Activated CD4-positive, alpha-beta memory T cell treated with anti-CD3 and anti-CD28 coated beads, Interleukin-2, amount 10 ng/mL, durations not matched to agents 7 days and 5 days (primary cell): Measurements from ENCODE around the gene TIAL1. TPM values are rescaled to one million over a fixed set of nuclear protein-coding genes. Genes with fewer than 3 reads are reported as not detected.

Source experiments
- CTCF ChIA-PET: fragments of 350-600 bp; sonication (Branson Sonifier 250); formaldehyde crosslinking; loops from one replicate; lab custom pipeline; 2021; ENCODE audit warnings: antibody characterized with exemption, inconsistent platforms; lab: Charles Lee
- POLR2A ChIA-PET: fragments of 350-600 bp; sonication (Branson Sonifier 250); formaldehyde crosslinking; loops from one replicate; lab custom pipeline; 2021; ENCODE audit warnings: antibody characterized with exemption; lab: Charles Lee
- DNase-seq: peaks from one replicate; pipeline ENCODE4 v3.0.0-alpha.2; 2020
- H3K27ac Mint-ChIP-seq: one replicate; pipeline ENCODE4 v1.8.0; 2021; ENCODE audit warnings: mild to moderate bottlenecking, mixed read lengths
- H3K27me3 Mint-ChIP-seq: one replicate; pipeline ENCODE4 v1.8.0; 2021; ENCODE audit warnings: mixed read lengths
- H3K36me3 Mint-ChIP-seq: one replicate; pipeline ENCODE4 v1.8.0; 2021; ENCODE audit warnings: low read depth, mixed read lengths
- H3K4me1 Mint-ChIP-seq: one replicate; pipeline ENCODE4 v1.8.0; 2021; ENCODE audit warnings: mixed read lengths
- H3K4me3 Mint-ChIP-seq: one replicate; pipeline ENCODE4 v1.8.0; 2021; ENCODE audit warnings: mild to moderate bottlenecking, mixed read lengths
- H3K9me3 Mint-ChIP-seq: one replicate; pipeline ENCODE4 v1.8.0; 2021; ENCODE audit warnings: mixed read lengths
- total RNA-seq, 2 experiments: library from RNA; stranded (reverse); gene quantifications; one replicate each; pipeline ENCODE4 v1.2.3, GENCODE V29; 2021

TIAL1 gene, protein sequence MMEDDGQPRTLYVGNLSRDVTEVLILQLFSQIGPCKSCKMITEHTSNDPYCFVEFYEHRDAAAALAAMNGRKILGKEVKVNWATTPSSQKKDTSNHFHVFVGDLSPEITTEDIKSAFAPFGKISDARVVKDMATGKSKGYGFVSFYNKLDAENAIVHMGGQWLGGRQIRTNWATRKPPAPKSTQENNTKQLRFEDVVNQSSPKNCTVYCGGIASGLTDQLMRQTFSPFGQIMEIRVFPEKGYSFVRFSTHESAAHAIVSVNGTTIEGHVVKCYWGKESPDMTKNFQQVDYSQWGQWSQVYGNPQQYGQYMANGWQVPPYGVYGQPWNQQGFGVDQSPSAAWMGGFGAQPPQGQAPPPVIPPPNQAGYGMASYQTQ
- 100 to 1,000 TPM; 168 to 170 TPM for total RNA-seq

- Mint-ChIP-seq H3K36me3 (peaks cover 27% of the 10 kb centered on the region), H3K4me3 (peak within 1 kb of the TSS; percentile 92), H3K9me3 (no peaks in the 10 kb centered on the region), H3K27ac (peak within 1 kb of the TSS; percentile 97), H3K4me1 (peaks cover 45% of the 10 kb centered on the region), H3K27me3 (no peaks in the 10 kb centered on the region)
- ChIA-PET CTCF (interaction anchor here (0.9 to 1.4 kb wide), 2 partner anchors 54 to 107 kb away, joined by 3 read pairs; no protein-coding TSS in a partner anchor), POLR2A (interaction anchor here (0.6 to 5.2 kb wide), 12 partner anchors 10 to 390 kb away, joined by 3 to 36 read pairs (median 4); partner anchors contain the start of genes BAG3, GRK5, INPP5F and MCMBP)
- DNase-seq = peak; percentile 96
Observed at GRCh38 chr10:119596537-119597404, at the start of gene TIAL1. TSS of gene TIAL1 (minus strand) at chr10:119596964. CDS start at chr10:119596465, 499 bp downstream.

DNA sequence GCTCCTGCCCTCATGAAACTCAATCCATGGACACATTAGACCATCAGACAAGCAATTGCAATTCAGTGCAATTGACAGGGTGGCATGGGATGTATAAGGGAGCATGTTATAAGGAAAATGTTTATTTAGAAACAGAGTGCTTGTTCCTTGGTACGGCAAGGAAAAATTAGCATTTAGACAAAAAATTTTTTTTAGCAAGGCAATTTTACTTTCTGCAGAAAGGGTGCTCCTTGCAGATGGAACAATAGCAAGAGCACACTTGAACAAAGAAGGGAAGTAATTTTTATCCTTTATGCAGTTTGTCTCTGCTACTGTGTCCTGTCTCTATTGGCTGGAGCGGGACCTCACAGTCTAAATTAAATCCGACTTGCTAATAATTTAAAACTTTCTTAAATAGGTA lies 48.2 kb upstream of the TIAL1 start:
- H3K9me3 Mint-ChIP-seq = peaks cover 4% of the 10 kb centered on the region
- ChIA-PET CTCF (interaction anchor here (1.3 kb wide), 1 partner anchor 41 kb away, joined by 3 read pairs; no protein-coding TSS in a partner anchor), POLR2A (interaction anchor here (0.9 to 1.3 kb wide), 2 partner anchors 19 to 102 kb away, joined by 3 read pairs; partner anchors contain the start of gene RGS10)
- DNase-seq = no peak
- no peak overlapping the region for H3K4me3 Mint-ChIP-seq
- no peaks in the 10 kb centered on the region for H3K36me3 Mint-ChIP-seq
- H3K27ac Mint-ChIP-seq = no peak overlapping the region
- H3K4me1 Mint-ChIP-seq = peaks cover 21% of the 10 kb centered on the region
- H3K27me3 Mint-ChIP-seq = peaks cover 16% of the 10 kb centered on the region

GRCh38 chr10:119644205-119644814 lies 47.5 kb upstream of the TIAL1 start:
- no peak overlapping the region for H3K27ac Mint-ChIP-seq
- peaks cover 17% of the 10 kb centered on the region for H3K27me3 Mint-ChIP-seq
- peaks cover 4% of the 10 kb centered on the region for H3K9me3 Mint-ChIP-seq
- no peak for DNase-seq
- H3K36me3 Mint-ChIP-seq = no peaks in the 10 kb centered on the region
- CTCF ChIA-PET = interaction anchor here (1.2 kb wide), 1 partner anchor 42 kb away, joined by 3 read pairs; no protein-coding TSS in a partner anchor
- POLR2A ChIA-PET = interaction anchor here (0.9 to 1.3 kb wide), 2 partner anchors 19 to 101 kb away, joined by 3 read pairs; partner anchors contain the start of gene RGS10
- peaks cover 19% of the 10 kb centered on the region for H3K4me1 Mint-ChIP-seq
- H3K4me3 Mint-ChIP-seq = no peak overlapping the region

DNA sequence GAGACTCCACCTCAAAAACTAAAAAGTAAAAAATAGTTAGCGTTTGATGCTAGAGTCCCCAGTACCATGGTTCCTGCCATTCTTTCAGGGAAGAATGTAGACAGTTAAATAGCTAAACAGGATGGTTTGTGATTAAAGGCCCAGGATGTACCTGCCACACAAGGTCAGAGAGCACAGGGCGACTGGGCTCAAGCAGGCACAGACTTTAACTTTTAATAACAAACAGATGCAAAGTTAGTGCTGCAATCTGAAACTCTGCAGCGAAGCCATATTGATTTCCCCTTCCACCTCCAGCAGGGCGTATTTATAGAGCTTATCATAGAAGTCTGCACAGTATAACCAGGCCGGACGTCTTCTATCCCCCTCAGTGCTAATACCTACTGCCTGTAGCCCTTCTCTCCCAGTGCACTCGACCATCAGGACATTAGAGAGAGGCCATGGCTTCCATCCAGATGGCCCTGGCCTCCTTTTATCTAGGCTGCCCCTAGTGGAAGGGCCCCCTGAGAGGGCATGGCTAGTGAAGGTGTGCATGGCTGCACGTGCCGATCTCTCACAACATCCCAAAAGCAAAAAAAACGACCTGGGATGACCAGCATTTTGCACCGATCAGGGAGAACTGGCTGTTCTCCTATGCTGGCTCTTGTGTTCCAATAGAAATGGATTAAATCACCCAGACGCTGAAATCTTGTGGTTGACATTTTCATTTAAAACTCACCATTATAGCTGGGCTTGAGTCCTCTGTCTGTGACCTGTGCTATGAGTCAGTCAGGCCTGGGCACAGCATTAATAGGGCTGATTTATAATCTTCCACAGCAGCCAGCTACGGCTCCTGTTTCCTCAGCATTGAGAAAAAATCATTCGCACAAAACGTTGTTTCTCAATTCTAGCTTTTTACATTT lies 46.8 kb upstream of the TIAL1 start:
- no peak overlapping the region for H3K27ac Mint-ChIP-seq
- CTCF ChIA-PET = interaction anchor here (1.2 kb wide), 1 partner anchor 43 kb away, joined by 3 read pairs; no protein-coding TSS in a partner anchor

DNA sequence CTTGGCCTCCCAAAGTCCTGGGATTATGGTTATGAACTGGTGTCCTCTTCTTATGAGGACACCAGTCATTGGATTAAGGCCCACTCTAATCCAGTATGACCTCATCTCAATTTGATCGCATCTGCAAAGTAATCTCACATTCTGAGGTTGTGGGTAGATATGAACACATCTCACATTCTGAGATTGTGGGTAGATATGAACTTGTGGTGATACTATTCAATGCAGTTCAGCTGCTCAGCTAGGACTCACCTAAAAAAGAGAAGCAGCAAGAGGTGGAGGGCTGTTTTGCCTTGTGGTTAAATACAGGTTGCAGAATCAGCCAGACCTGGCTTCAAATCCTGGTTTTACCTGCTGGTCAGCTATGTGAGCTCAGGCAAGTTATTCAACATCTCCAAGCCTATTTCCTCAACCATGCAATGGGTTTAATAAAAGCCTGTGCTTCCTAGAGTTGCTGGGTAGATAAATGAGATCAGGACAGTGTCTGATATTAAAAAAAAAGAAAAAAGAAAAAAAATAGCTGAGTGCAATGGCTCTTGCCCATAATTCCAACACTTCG lies 45.9 kb upstream of the TIAL1 start:
- peak; percentile 35 for DNase-seq
- Mint-ChIP-seq H3K4me3 (no peak overlapping the region), H3K27ac (no peak overlapping the region), H3K27me3 (peaks cover 17% of the 10 kb centered on the region), H3K9me3 (peaks cover 4% of the 10 kb centered on the region), H3K36me3 (no peaks in the 10 kb centered on the region), H3K4me1 (peaks cover 19% of the 10 kb centered on the region)
- POLR2A ChIA-PET = interaction anchor here (0.7 to 1.8 kb wide), 8 partner anchors 8 to 229 kb away, joined by 3 to 14 read pairs (median 4); partner anchors contain the start of genes BAG3, MCMBP and RGS10
- CTCF ChIA-PET = no interaction called here

More for the DNA sequence above, 46.8 kb upstream of the TIAL1 start:
- no peaks in the 10 kb centered on the region for H3K36me3 Mint-ChIP-seq
- H3K27me3 Mint-ChIP-seq = peaks cover 17% of the 10 kb centered on the region
- peaks cover 19% of the 10 kb centered on the region for H3K4me1 Mint-ChIP-seq
- no peak for DNase-seq
- peaks cover 4% of the 10 kb centered on the region for H3K9me3 Mint-ChIP-seq
- POLR2A ChIA-PET = interaction anchor here (1.1 to 1.8 kb wide), 8 partner anchors 8 to 229 kb away, joined by 3 to 14 read pairs (median 4); partner anchors contain the start of genes BAG3, MCMBP and RGS10
- H3K4me3 Mint-ChIP-seq = no peak overlapping the region

DNA sequence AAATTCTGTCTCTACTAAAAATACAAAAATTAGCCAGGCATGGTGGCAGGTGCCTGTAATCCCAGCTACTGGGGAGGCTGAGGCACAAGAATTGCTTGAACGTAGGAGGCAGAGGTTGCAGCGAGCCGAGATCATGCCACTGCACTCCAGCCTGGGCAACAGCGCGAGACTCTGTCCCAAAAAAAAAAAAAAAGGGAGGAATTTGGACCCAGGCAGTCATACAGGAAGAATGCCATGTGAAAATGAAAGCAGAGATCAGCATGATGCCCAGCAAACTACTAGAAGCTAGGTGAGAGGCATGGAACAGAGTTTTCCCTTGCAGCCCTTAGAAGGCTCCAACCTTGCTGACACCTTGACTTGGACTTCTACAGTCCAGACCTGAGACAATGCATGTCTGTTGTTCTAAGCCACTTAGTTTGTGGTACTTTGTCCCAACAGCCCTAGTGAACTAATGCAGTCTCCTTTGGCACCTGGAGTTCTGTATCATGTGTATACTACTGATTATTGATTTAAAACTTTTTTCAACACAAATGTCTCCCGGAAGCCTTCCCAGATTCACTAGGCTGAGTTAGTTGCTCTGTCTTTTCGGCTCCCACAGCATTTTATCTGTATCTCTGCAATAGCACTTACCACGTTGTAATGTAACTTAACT lies 44.2 kb upstream of the TIAL1 start:
- Mint-ChIP-seq H3K9me3 (peaks cover 4% of the 10 kb centered on the region), H3K27me3 (peaks cover 19% of the 10 kb centered on the region), H3K4me1 (peaks cover 19% of the 10 kb centered on the region), H3K36me3 (no peaks in the 10 kb centered on the region), H3K27ac (no peak overlapping the region), H3K4me3 (no peak overlapping the region)
- ChIA-PET POLR2A (interaction anchor here (0.6 kb wide), 1 partner anchor 494 kb away, joined by 4 read pairs; no protein-coding TSS in a partner anchor), CTCF (no interaction called here)
- DNase-seq = no peak

GRCh38 chr10:119640384-119640783 lies 43.6 kb upstream of the TIAL1 start:
- Mint-ChIP-seq H3K4me1 (peaks cover 19% of the 10 kb centered on the region), H3K36me3 (no peaks in the 10 kb centered on the region), H3K27ac (no peak overlapping the region), H3K4me3 (no peak overlapping the region), H3K9me3 (peaks cover 4% of the 10 kb centered on the region), H3K27me3 (peaks cover 19% of the 10 kb centered on the region)
- CTCF ChIA-PET = interaction anchor here (0.7 kb wide), 1 partner anchor 215 kb away, joined by 3 read pairs; no protein-coding TSS in a partner anchor
- DNase-seq = no peak
- POLR2A ChIA-PET = no interaction called here

GRCh38 chr10:119638982-119639381 lies 42.2 kb upstream of the TIAL1 start:
- H3K36me3 Mint-ChIP-seq = no peaks in the 10 kb centered on the region
- peaks cover 19% of the 10 kb centered on the region for H3K27me3 Mint-ChIP-seq
- ChIA-PET CTCF (no interaction called here), POLR2A (no interaction called here)
- no peak overlapping the region for H3K27ac Mint-ChIP-seq
- H3K9me3 Mint-ChIP-seq = no peaks in the 10 kb centered on the region
- no peak for DNase-seq
- H3K4me1 Mint-ChIP-seq = peaks cover 19% of the 10 kb centered on the region
- H3K4me3 Mint-ChIP-seq = no peak overlapping the region

DNA sequence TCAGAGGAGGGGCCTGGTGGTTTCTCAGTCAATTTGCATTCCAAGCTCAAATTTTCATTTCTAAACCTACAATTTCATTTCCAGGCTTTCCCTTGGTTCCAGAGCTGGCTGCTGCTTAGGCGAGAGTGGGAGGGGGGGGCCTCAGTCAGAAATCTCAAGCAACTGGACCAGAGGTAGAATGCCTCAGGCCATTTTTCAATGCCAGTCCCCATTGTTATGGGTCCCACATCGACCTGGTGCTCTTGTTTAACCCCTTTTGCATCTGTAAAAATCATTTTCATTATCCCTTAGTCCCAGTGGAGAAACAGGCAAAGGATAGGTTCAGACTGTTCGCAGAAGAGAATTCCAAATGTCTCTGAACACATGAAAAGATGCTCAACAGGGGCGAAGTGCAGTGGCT lies 40.9 kb upstream of the TIAL1 start:
- ChIA-PET CTCF (no interaction called here), POLR2A (no interaction called here)
- Mint-ChIP-seq H3K9me3 (no peaks in the 10 kb centered on the region), H3K4me3 (no peak overlapping the region), H3K27ac (no peak overlapping the region), H3K27me3 (peaks cover 15% of the 10 kb centered on the region), H3K36me3 (no peaks in the 10 kb centered on the region), H3K4me1 (peaks cover 9% of the 10 kb centered on the region)
- no peak for DNase-seq

DNA sequence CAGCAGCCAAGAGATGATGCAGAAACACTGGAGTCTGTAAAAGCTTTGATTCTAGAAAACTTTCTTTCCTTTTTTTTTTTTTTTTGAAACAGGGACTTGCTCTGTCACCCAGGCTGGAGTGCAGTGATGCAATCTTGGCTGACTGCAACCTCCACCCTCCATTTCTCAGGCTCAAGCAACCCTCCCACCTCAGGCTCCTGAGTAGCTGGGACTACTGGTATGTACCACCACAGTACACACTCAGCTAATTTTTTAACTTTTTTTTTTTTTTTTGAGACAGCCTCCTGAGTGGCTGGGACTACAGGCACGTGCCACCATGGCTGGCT lies 37.4 kb upstream of the TIAL1 start:
- H3K4me1 Mint-ChIP-seq = no peaks in the 10 kb centered on the region

More for the DNA sequence above, 37.4 kb upstream of the TIAL1 start:
- no peak for DNase-seq
- no peaks in the 10 kb centered on the region for H3K9me3 Mint-ChIP-seq
- POLR2A ChIA-PET = no interaction called here
- no peaks in the 10 kb centered on the region for H3K36me3 Mint-ChIP-seq
- CTCF ChIA-PET = no interaction called here
- H3K27ac Mint-ChIP-seq = no peak overlapping the region
- peaks cover 2% of the 10 kb centered on the region for H3K27me3 Mint-ChIP-seq
- H3K4me3 Mint-ChIP-seq = no peak overlapping the region
